NCI-H2029 (cell line): ENCODE results near the gene PALLD.

Experiments
- DNase-seq: peaks from one replicate; lab custom pipeline; 2025; lab: John Stamatoyannopoulos, UW

The PALLD gene

GRCh38 chr4:168560184-168561180, 63.6 kb downstream of the PALLD start:
- DNase-seq = peak; percentile 67

- no peak for DNase-seq
Measured at GRCh38 chr4:168562041-168562571, 65.3 kb downstream of the PALLD start.

GRCh38 chr4:168564023-168564422, 67.2 kb downstream of the PALLD start:
- DNase-seq = no peak

GRCh38 chr4:168565130-168565529, 68.3 kb downstream of the PALLD start:
- no peak for DNase-seq

- no peak for DNase-seq
Measured at GRCh38 chr4:168566726-168567125, 69.9 kb downstream of the PALLD start.

GRCh38 chr4:168569066-168569930, 72.4 kb downstream of the PALLD start:
- peak; percentile 61 for DNase-seq

GRCh38 chr4:168569931-168570276, 73.1 kb downstream of the PALLD start:
- no peak for DNase-seq

DNA sequence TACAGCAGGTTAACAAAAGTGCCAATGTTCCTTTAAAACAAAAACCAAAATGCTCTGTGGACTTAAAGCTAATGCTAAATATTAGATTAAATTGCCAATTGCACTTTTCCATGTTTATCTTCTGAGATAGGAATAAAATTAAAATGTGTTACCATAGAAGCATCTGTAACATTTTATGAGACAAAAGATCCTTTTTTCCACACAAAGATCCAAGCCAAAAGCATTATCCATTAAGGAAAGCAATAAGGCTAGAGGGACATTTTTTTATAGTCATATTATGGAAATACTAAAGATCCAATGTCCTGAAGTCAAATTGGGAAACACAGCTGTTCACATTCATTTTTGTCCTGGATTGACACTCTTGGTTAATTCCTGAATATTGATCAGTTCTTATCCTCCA, 73.6 kb downstream of the PALLD start:
- no peak for DNase-seq

DNA sequence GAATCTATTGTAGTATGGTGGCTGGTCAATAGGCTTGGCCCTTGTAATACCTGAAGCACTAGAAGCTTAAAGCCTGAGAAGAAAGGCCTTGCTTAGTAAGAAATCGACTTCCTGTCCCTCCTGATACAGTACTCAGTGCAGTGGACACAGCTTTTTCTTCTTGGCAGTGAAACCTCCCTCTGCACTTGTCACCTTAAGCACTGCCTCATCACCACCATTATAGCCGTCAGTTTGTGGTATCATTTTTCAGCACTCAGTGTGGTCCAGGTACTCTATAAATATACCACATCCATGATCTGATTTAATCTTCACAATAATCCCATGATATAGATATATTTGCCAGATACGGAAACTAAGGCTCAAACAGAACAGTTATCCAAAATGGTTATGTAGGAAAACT, 75.2 kb downstream of the PALLD start:
- no peak for DNase-seq

- DNase-seq = no peak
Measured at GRCh38 chr4:168573870-168574269, 77.0 kb downstream of the PALLD start.

DNA sequence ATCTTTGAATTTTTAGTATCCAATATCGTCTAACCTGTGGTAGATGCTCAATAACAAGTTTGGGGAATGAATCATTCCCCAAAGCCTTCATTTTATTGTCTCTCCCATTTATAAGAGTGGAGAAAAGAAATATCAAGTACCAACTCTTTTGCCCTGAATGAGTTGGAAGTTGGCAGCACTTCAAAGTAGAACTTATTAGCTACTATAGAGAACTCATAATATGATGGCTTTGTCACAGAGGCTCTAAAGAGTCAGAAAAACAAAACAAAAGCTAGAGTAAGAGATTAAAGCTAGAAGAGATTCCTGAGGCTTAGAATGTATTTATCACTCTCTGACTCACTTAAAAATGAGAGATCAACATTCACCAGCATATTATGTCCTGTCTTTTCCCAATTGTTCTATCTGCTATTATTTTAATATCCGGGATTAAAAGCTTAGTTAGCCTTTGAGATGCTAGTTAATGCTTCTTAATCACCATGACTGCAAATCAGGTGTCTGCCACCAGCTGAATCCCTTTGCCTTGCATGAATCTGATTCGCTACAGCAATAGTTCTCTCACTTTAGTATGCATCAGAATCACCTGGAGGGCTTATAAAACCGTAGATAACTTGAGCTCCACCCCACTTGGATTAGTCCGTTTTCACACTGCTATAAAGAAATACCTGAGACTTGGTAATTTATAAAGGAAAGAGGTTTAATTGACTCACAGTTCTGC, 77.9 kb downstream of the PALLD start:
- DNase-seq = no peak

- DNase-seq = no peak
Measured at GRCh38 chr4:168575473-168575872, 78.6 kb downstream of the PALLD start.

DNA sequence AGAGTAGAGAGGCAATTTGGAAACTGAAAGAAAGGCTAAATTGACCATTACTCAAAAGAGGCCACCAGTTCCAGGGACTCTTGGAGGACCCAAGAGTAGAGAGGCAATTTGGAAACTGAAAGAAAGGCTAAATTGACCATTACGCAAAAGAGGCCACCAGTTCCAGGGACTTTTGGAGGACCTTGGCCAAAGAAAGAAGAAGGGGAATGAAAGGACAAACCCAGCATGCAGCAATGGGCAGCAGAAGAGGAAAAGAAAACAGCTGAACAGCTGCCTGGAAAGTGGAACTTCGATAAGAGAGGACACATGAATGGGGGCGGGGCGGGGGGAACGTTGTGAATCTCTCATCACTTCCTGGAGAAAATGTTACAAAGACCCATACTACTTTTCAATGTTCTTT, 80.8 kb downstream of the PALLD start:
- no peak for DNase-seq

DNA sequence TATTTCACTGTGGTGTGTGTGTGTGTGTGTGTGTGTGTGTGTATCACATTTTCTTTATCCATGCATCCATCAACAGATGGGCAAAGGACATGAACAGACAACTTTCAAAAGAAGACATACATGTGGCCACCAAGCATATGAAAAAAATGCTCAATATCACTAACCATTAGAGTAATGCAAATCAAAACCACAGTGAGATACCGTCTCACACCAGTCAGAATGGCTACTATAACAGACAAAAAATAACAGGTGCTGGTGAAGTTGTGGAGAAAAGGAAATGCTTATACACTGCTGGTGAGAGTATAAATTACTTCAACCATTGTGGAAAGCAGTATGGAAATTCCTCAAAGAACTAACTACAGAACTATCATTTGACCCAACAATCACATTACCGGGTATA, 83.4 kb downstream of the PALLD start:
- DNase-seq = no peak

DNA sequence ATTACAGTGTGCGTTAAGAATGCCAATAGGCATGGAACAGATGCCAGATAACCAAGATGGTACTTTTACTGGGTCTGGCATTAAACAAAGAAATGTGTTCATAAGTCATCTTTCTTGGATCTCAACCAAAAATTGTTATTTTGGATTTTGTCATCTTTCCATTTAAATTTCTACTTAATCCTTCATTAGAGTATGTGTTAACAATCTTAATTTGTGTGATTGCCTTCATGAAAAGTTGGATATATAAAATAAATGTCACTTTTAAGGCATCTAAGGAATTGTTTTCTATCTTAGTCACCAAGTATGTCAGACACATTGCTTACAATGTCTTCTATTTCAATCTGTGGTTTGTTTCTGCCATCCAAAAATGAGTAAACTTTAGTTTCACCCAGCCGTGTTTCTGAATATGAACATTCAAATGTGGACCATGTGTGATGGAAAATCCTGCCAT, 87.5 kb downstream of the PALLD start:
- DNase-seq = no peak

- DNase-seq = peak; percentile 25
Measured at GRCh38 chr4:168585168-168586091, 88.6 kb downstream of the PALLD start.

DNA sequence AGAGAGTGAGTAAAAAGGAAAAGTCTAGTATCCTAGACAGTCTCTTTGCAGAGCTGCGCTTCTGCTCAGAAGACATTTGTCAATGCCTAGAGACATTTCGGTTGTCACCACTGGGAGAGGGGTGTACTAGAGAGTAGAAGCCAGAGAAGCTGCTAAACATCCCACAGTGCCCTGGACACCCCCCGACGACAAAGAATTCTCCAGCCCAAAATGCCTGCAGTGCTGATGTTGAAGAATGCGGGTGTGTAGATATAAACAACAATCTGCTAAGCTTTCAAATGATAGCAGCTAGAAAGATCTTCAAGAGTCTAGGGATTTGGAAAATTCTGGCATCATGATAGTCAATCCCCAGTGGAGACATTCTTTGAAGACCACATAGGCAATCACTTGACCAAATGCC, 90.1 kb downstream of the PALLD start:
- DNase-seq = no peak

DNA sequence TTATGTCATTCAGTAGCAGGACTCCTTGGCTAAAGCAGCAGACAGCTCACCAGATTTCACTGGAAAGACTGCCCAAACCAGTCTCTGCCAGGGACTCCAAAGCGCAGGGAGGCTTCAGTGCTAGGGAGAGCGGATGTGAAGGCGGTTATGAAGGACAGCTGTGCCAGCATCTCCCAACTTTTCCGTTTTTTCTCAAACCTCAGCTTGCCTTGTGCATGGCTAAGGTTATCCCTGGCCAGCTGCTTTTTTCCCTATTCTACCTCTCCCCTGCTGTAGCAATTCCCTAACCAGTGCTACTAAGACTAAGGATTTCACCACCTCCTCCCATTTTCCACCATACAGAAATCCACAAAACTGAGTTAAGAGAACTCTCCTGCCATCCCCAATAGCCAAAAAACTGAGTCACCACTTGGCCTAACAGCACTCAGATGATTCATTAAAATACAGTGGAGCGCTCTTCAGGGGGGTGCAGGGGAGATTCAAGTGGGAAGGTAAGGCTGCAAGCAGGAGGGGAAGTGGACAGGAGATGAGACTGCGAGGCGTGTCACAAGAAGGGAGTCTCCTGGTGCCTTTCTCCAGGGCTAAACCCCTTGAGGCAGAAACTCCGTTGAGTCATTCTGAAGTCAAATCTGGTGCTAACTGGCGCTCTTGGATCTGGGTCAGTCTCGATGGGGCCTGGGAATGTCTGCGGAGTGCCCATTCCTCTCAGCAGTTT, 90.7 kb downstream of the PALLD start:
- no peak for DNase-seq

GRCh38 chr4:168588916-168589531, 92.2 kb downstream of the PALLD start:
- no peak for DNase-seq

GRCh38 chr4:168592676-168593075, 95.8 kb downstream of the PALLD start:
- DNase-seq = no peak
